Osteocyte (in vitro differentiated cells): ENCODE results near the gene PGM5. TPM values are rescaled to one million over a fixed set of nuclear protein-coding genes. Genes with fewer than 3 reads are reported as not detected.
"Not testable (repeated sequence)": the region's sequence is repeated elsewhere in the genome, so short reads cannot be mapped to it uniquely, and the experiment has no call there.

Source experiments
- DNase-seq: peaks from one replicate; pipeline ENCODE4 v3.0.0; 2021; ENCODE audit warnings: mixed read lengths; ENCODE audit not compliant: unreplicated experiment; ENCODE audit errors: extremely low spot score
- H3K27ac Mint-ChIP-seq: one replicate; pipeline ENCODE4 v1.8.0; 2021; ENCODE audit warnings: mild to moderate bottlenecking, mixed read lengths; ENCODE audit not compliant: unreplicated experiment
- H3K27me3 Mint-ChIP-seq: one replicate; pipeline ENCODE4 v1.8.0; 2021; ENCODE audit warnings: mixed read lengths; ENCODE audit not compliant: unreplicated experiment
- H3K36me3 Mint-ChIP-seq: one replicate; pipeline ENCODE4 v1.8.0; 2021; ENCODE audit warnings: mixed read lengths; ENCODE audit not compliant: unreplicated experiment
- H3K4me1 Mint-ChIP-seq: one replicate; pipeline ENCODE4 v1.8.0; 2021; ENCODE audit warnings: mixed read lengths; ENCODE audit not compliant: unreplicated experiment
- H3K4me3 Mint-ChIP-seq: one replicate; pipeline ENCODE4 v1.8.0; 2021; ENCODE audit warnings: mild to moderate bottlenecking, moderate library complexity, mixed read lengths; ENCODE audit not compliant: unreplicated experiment
- H3K9me3 Mint-ChIP-seq: one replicate; pipeline ENCODE4 v1.8.0; 2021; ENCODE audit warnings: mixed read lengths; ENCODE audit not compliant: unreplicated experiment
- long read RNA-seq: library from polyadenylated mRNA; unstranded; transcript quantifications from one replicate; pipeline ENCODE4 v2.0.0, GENCODE V29; 2021
- total RNA-seq: library from RNA; stranded (reverse); gene quantifications from 2 replicates; pipeline ENCODE4 v1.2.1, GENCODE V29; 2021

The PGM5 gene
- total RNA-seq, result not detected in 2 replicates
- long read RNA-seq, result 0 reads

DNA sequence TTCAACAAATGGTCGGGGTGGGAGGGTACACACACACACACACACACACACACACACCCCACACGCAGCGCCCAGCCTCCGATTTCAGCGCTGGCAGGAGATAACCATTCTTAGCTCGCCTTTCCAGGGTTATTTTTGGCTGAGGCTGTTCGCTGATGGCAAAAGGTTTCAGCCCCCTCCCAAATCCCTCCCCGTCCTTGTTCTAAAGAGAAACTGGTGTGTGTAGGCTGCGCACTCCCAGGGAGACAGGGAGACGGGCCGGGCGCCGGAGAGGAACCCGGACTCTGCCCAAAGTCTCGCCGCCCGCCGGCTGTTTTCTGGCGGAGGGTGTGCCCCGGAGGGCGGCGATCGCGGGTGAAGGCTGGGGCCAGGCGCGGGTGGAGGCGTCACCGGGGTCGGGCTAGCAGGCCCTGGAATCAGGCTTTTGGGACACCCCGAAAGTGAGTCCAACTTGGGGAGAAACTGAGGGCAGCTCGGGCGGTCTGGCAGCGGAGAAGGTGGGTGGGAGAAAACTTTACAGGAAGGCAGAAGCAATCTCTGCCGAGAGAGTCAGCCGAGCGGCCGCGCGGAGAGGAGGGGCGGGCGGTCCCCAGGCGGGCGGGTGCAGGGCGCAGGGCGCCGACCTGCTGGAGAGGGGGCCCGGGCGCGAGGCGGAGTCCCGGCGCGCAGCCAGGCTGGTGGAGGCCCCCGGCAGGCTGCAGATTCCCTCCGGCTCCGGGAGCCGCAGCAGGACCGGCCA lies at the start of gene PGM5:
PGM5 (plus strand) TSS at position 232 of the 739 bp plus-strand sequence. CDS start 517 bp downstream, outside the sequence.
- not testable (repeated sequence) for H3K9me3 Mint-ChIP-seq, DNase-seq, H3K4me1 Mint-ChIP-seq, H3K36me3 Mint-ChIP-seq, H3K27ac Mint-ChIP-seq
- Mint-ChIP-seq H3K4me3 (peak within 1 kb of the TSS; percentile 70), H3K27me3 (peaks cover 40% of the 10 kb centered on the region)

DNA sequence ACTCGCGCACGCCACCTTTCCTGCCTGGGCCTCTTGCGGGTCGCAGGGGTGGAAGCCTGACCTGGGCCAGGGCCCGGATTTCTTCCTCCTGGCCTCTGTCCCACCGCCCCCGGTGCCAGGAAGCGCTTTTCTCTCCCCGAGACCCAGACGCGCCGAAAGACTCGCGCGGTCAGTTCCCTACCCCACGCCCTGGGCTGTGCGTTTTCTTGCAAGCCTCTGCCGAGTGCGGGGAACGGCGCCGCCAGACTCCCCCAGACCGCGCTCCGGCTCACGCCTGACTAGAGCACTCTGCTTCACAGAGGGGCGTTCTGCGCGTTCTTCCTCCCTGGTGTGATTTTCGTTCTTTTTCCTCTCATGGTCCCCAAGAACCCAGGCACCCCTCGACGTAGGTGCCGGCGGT lies 49.3 kb upstream of the PGM5 start:
- not testable (repeated sequence) for H3K27ac Mint-ChIP-seq, H3K27me3 Mint-ChIP-seq, H3K4me1 Mint-ChIP-seq, H3K4me3 Mint-ChIP-seq, DNase-seq, H3K9me3 Mint-ChIP-seq, H3K36me3 Mint-ChIP-seq

DNA sequence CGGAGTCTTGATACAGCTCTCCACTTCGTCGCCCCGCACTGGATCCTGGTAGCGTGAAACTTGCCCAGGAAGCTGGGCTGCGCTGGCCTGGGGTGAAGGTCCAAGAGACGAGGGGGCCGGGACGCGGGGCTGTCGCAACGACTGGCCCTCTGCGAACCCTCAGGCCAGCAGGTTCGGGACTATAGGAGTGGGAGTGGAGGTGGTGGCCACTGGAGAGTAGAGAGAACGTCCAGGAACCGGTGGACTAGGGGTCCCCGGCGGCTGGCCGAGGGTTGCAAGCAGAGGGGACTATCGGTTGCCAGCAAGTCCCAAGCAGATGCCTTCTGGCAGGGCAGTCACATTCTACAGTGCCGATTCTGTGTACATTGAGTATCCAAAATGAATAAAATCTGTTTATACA lies 48.8 kb upstream of the PGM5 start:
- not testable (repeated sequence) for H3K9me3 Mint-ChIP-seq

GRCh38 chr9:68311208-68311607 lies 45.2 kb upstream of the PGM5 start:
- H3K27me3 Mint-ChIP-seq, H3K27ac Mint-ChIP-seq, H3K9me3 Mint-ChIP-seq, DNase-seq, H3K4me1 Mint-ChIP-seq, H3K36me3 Mint-ChIP-seq, H3K4me3 Mint-ChIP-seq: not testable (repeated sequence)

More for the DNA sequence above, 48.8 kb upstream of the PGM5 start:
- not testable (repeated sequence) for H3K27ac Mint-ChIP-seq, H3K4me3 Mint-ChIP-seq, H3K4me1 Mint-ChIP-seq, DNase-seq, H3K27me3 Mint-ChIP-seq, H3K36me3 Mint-ChIP-seq

DNA sequence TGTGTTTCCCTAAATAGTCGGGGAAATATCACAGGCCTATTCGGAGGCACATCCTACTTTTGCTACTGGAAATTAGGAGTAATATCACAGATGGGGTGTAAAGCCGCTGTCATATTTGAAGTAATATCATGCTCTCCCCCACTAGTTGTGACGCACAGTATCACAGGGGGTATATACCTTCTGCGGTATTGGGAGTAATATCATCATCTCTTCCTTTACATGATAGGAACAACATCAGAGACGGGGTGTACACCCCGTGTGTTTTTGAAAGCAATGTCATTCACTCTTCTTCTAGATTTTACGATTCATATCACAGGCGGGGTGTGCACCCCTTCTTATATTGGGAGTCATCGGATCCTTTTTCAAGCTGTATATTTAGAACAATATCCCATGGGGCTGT lies 38.2 kb upstream of the PGM5 start:
- H3K36me3 Mint-ChIP-seq, H3K4me3 Mint-ChIP-seq, H3K4me1 Mint-ChIP-seq, H3K27me3 Mint-ChIP-seq, H3K9me3 Mint-ChIP-seq, H3K27ac Mint-ChIP-seq, DNase-seq: not testable (repeated sequence)

DNA sequence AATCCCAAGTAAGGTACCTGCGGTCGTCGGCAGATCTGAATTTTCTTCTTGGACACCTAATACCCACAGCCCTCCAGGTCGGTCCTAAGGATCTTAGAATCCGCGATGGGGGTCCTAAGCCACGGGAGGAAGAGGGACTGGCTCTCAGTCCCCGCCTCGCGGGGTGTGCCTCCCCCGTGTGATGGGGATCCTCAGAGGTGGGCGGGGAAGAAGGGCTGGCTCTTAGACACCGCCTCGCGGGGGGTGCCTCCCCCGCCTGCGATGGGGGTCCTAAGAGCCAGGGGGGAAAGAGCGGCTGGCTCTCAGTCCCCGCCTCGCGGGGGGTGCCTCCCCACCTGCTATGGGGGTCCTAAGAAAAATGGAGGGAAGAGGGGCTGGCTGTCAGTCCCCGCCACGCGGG lies 32.7 kb upstream of the PGM5 start:
- not testable (repeated sequence) for H3K9me3 Mint-ChIP-seq, H3K4me1 Mint-ChIP-seq, H3K4me3 Mint-ChIP-seq, DNase-seq, H3K27me3 Mint-ChIP-seq, H3K27ac Mint-ChIP-seq, H3K36me3 Mint-ChIP-seq

- not testable (repeated sequence) for DNase-seq, H3K9me3 Mint-ChIP-seq, H3K4me1 Mint-ChIP-seq, H3K27ac Mint-ChIP-seq, H3K27me3 Mint-ChIP-seq, H3K4me3 Mint-ChIP-seq, H3K36me3 Mint-ChIP-seq
Observed at GRCh38 chr9:68324518-68324917, 31.9 kb upstream of the PGM5 start.

DNA sequence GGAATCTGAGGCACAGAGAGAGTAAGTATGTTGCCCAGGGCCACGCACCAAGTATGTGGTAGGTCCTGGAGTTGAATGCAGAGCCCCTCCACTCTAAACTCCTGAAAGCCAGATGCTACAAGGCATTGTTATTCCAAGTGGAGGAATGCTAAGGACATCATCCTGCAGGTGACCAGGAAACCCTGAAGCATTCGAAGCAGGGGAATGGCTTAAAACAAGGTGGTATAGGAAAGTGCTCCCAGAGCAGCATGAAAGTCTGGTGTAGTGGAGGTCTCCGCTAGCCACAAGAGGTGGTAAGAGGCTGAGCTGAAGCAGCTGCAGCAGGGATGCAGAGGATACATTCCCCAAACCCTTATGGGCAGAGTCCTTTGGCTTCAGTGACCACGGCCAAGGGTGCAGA lies 27.3 kb upstream of the PGM5 start:
- not testable (repeated sequence) for H3K4me1 Mint-ChIP-seq, H3K27me3 Mint-ChIP-seq, DNase-seq, H3K36me3 Mint-ChIP-seq, H3K9me3 Mint-ChIP-seq, H3K4me3 Mint-ChIP-seq, H3K27ac Mint-ChIP-seq

DNA sequence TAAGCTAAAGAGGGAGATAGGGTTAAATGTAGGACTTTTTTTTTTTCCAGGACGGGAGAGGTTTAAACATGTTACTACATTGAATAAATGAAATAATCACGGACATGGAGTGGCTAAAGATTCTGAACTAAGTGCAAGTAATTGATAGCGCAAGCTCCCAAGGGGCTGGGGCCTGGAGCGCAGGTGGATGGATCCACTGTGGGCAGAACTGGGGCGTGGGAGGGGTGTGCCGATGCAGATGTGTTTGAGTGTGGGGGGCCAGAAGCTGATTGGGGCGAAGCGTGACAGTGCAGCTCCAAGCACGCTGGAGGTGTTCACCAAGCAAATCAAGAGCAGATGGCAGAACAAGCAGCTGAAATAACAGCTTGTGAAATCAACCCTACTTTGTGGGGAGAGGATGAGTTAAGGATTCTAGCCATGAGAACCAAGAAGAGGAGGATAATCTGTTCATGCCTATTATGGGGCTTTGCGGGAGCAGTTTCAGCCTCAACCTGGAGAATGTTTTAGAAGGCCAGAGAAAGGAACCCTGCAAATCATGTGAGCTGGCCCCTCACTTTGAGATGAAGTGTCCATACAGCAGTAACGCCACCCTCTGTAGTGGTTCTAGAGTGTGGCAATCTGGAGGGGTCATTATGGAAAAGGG lies 25.8 kb upstream of the PGM5 start:
- H3K27ac Mint-ChIP-seq, H3K9me3 Mint-ChIP-seq, H3K27me3 Mint-ChIP-seq, H3K36me3 Mint-ChIP-seq, DNase-seq, H3K4me1 Mint-ChIP-seq, H3K4me3 Mint-ChIP-seq: not testable (repeated sequence)

DNA sequence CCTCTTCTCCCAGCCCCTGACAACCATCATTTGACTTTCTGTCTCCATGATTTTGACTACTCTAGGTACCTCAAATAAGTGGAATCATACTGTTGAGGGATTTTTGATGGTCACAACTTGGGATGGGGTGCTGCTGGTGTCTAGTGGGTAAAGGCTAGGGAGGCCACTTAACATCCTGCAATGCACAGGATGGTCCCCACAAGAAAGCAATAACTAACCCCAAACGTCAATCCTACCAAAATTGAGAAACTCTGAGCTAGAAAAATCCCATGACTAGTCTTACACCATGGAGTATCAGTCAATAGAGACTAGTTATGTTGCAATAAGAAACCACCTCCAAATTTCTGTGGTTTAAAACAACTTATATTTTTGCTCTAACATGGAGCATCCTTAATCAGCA lies 24.3 kb upstream of the PGM5 start:
- H3K36me3 Mint-ChIP-seq, DNase-seq, H3K9me3 Mint-ChIP-seq, H3K27ac Mint-ChIP-seq, H3K4me3 Mint-ChIP-seq, H3K27me3 Mint-ChIP-seq, H3K4me1 Mint-ChIP-seq: not testable (repeated sequence)

- not testable (repeated sequence) for H3K4me1 Mint-ChIP-seq, DNase-seq, H3K27ac Mint-ChIP-seq, H3K36me3 Mint-ChIP-seq, H3K9me3 Mint-ChIP-seq, H3K4me3 Mint-ChIP-seq
- peaks cover 13% of the 10 kb centered on the region for H3K27me3 Mint-ChIP-seq
Observed at GRCh38 chr9:68335935-68336334, 20.5 kb upstream of the PGM5 start.

DNA sequence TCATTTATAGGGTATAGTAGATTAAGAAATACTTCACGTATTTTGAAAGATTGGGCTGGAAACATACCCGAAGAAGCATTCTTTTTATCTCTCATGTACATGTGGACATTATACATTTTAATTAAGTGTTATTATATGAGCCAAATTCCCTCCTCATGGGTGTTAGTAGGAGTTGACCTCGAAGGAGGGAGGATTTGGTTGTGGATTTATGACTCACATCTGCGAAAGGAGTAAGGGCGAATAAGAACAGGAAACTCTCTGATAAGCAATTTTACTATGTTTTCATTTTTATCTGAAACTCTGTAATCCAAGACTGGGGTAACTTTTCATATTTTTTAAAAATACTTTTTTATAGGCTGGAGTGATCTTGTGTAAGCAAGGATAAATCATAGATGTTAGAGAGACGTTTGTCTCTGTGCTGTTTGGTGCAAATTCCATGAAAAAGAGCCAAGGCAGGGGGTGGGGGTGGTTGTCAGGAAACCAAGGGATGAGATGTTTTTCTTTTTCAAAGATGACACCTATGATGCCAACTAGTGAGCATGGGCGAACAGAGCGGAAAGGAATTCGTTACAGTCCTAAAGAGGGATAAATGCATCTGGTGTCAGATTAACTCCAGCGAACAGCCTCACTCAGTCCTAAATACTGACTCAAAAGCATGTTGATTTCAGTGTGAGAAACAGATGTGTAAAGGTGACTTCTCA lies 19.6 kb upstream of the PGM5 start:
- not testable (repeated sequence) for H3K4me3 Mint-ChIP-seq, DNase-seq, H3K27ac Mint-ChIP-seq, H3K36me3 Mint-ChIP-seq, H3K9me3 Mint-ChIP-seq, H3K4me1 Mint-ChIP-seq
- peaks cover 13% of the 10 kb centered on the region for H3K27me3 Mint-ChIP-seq
